Adrenal gland (tissue), 5 donors: ENCODE results near the gene FGGY.
"Not testable (repeated sequence)": the region's sequence is repeated elsewhere in the genome, so short reads cannot be mapped to it uniquely, and the experiment has no call there.

Experiments
- POLR2A ChIP-seq, 2 donors: fragments of 450-650 bp; IDR thresholded peaks; one replicate each; pipeline ENCODE4 v1.6.1; 2017; ENCODE audit warnings: antibody characterized with exemption in 2 of 2, mild to moderate bottlenecking in 2 of 2, moderate library complexity in 1 of 2
- TF ChIP-seq, protein P1 (sequence below), 6 experiments: fragments of 450-650 bp in 4 of 6; fragments of 200-600 bp in 2 of 6; sonication (generic) in 1 of 6; IDR thresholded peaks; 1 replicate in 5 of 6; 2 replicates in 1 of 6; pipeline versions ENCODE4 v1.5.1 to v1.8.0; 2016 to 2021; ENCODE audit warnings: antibody characterized with exemption in 6 of 6, mild to moderate bottlenecking in 2 of 6, moderate library complexity in 1 of 6
- donor health status: DM: no; HTN: no; CAD: no.

DNA sequence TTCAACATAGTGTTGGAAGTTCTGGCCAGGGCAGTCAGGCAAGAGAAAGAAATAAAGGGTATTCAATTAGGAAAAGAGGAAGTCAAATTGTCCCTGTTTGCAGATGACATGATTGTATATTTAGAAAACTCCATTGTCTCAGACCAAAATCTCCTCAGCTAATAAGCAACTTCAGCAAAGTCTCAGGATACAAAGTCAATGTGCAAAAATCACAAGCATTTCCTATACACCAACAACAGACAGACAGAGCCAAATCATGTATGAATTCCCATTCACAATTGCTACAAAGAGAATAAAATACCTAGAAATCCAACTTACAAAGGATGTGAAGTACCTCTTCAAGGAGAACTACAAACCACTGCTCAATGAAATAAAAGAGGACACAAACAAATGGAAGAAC, 168.6 kb downstream of the FGGY start:
- TF ChIP-seq POLR2A (IDR thresholded peaks at IDR 0.05) = not testable (repeated sequence)
- TF ChIP-seq, protein P1, sequence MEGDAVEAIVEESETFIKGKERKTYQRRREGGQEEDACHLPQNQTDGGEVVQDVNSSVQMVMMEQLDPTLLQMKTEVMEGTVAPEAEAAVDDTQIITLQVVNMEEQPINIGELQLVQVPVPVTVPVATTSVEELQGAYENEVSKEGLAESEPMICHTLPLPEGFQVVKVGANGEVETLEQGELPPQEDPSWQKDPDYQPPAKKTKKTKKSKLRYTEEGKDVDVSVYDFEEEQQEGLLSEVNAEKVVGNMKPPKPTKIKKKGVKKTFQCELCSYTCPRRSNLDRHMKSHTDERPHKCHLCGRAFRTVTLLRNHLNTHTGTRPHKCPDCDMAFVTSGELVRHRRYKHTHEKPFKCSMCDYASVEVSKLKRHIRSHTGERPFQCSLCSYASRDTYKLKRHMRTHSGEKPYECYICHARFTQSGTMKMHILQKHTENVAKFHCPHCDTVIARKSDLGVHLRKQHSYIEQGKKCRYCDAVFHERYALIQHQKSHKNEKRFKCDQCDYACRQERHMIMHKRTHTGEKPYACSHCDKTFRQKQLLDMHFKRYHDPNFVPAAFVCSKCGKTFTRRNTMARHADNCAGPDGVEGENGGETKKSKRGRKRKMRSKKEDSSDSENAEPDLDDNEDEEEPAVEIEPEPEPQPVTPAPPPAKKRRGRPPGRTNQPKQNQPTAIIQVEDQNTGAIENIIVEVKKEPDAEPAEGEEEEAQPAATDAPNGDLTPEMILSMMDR (IDR thresholded peaks at IDR 0.05) = not testable (repeated sequence)
